Measurements from ENCODE around the gene BACE1-AS.

DNA sequence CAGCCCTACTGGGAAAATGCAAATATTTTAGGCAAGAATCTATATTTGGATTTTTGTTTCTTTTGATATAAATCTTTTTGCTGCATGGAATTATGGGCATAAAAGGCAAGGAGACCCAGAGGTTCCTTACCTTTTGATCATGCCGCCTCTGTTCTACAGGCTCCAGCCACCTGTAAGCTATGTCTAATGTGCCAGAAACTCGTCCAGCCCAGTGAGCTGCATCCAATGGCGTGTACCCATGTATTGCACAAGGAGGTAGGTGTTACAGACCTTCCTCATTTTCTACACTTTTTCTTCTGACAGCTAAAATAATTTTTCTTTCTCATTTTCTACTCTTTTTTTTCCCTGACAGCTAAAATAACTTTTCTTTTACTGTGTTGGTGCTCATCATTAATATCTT lies 8.2 kb upstream of the BACE1-AS start:
- TF ChIP-seq CTCF (IDR thresholded peaks at IDR 0.05) = no peak
- no peak for TF ChIP-seq POLR2A (IDR thresholded peaks at IDR 0.05)

Data from adrenal gland (tissue), 5 donors.